HepG2 (cell line): ENCODE measurements around the gene TCFL5. TPM values are rescaled to one million over a fixed set of nuclear protein-coding genes. Genes with fewer than 3 reads are reported as not detected.

Experiments used
- CHD2 ChIP-seq: IDR thresholded peaks from 2 replicates; pipeline ENCODE4 v1.6.1; 2011; ENCODE audit warnings: low read depth, low read length, improper control_type of control experiment
- ESRRA ChIP-seq: sonication (generic); formaldehyde crosslinking; IDR thresholded peaks from 2 replicates; pipeline ENCODE4 v1.5.1; 2020; ENCODE audit warnings: mild to moderate bottlenecking, low read depth, missing genetic modification reagents
- FOXM1 ChIP-seq: sonication (generic); formaldehyde crosslinking; IDR thresholded peaks from 2 replicates; pipeline ENCODE4 v1.5.0; 2020; ENCODE audit warnings: missing genetic modification reagents
- HDAC6 ChIP-seq: fragments of 200-600 bp; sonication (generic); IDR thresholded peaks from 2 replicates; pipeline ENCODE4 v1.7.0; 2017; ENCODE audit warnings: mild to moderate bottlenecking, antibody characterized with exemption, low read length, low read depth
- KAT8 ChIP-seq: IDR thresholded peaks from 2 replicates; pipeline ENCODE4 v1.6.1; 2016; ENCODE audit warnings: missing genetic modification reagents, missing compliant biosample characterization
- PRPF4 ChIP-seq: fragments of 200-400 bp; formaldehyde crosslinking; IDR thresholded peaks from 2 replicates; pipeline ENCODE4 v1.6.1; 2016; ENCODE audit warnings: low read length, low read depth; ENCODE audit not compliant: poor library complexity, severe bottlenecking
- REL ChIP-seq: sonication (generic); formaldehyde crosslinking; conservative IDR thresholded peaks from 2 replicates; pipeline ENCODE4 v1.8.0; 2022; ENCODE audit warnings: mild to moderate bottlenecking, missing genetic modification reagents, moderate library complexity
- SAFB2 ChIP-seq: sonication (generic); formaldehyde crosslinking; IDR thresholded peaks from 2 replicates; pipeline ENCODE4 v1.5.1; 2020; ENCODE audit warnings: missing genetic modification reagents, low read depth, mild to moderate bottlenecking, borderline replicate concordance
- SIN3B ChIP-seq: fragments of 150-350 bp; IDR thresholded peaks from 2 replicates; pipeline ENCODE4 v1.6.1; 2014; ENCODE audit warnings: low read length
- SMAD9 ChIP-seq: sonication (generic); formaldehyde crosslinking; IDR thresholded peaks from 2 replicates; pipeline ENCODE4 v1.5.1; 2020; ENCODE audit warnings: mild to moderate bottlenecking, missing genetic modification reagents
- SP4 ChIP-seq: sonication (generic); formaldehyde crosslinking; IDR thresholded peaks from 2 replicates; pipeline ENCODE4 v1.8.1; 2023; ENCODE audit warnings: mild to moderate bottlenecking, missing genetic modification reagents
- SPEN ChIP-seq: sonication (generic); formaldehyde crosslinking; IDR thresholded peaks from 2 replicates; pipeline ENCODE4 v1.5.1; 2020; ENCODE audit warnings: low read depth, mild to moderate bottlenecking, missing genetic modification reagents
- TBP ChIP-seq: sonication (generic); formaldehyde crosslinking; IDR thresholded peaks from 2 replicates; pipeline ENCODE4 v1.5.0; 2020; ENCODE audit warnings: missing genetic modification reagents
- ZNF292 ChIP-seq: sonication (generic); formaldehyde crosslinking; IDR thresholded peaks from 2 replicates; pipeline ENCODE4 v1.8.1; 2022; ENCODE audit warnings: mild to moderate bottlenecking, low read depth, missing genetic modification reagents, borderline replicate concordance
- ZNF644 ChIP-seq: IDR thresholded peaks from 2 replicates; pipeline ENCODE4 v1.6.1; 2016; ENCODE audit warnings: low read depth
- ZNF781 ChIP-seq: sonication (generic); formaldehyde crosslinking; IDR thresholded peaks from 2 replicates; pipeline ENCODE4 v1.5.1; 2020; ENCODE audit warnings: borderline replicate concordance, mild to moderate bottlenecking, missing genetic modification reagents; ENCODE audit errors: not compliant biosample characterization
- polyA plus RNA-seq, 8 experiments: library from polyadenylated mRNA; depleted of rRNA in 3 of 8; stranded (reverse) in 7 of 8; unstranded in 1 of 8; fragments of >200 nt; fragmentation: Illumina TruSeq in 4 of 8; extraction: Trizol in 4 of 8; gene quantifications; 2 replicates each; pipeline versions ENCODE4 v1.2.1 to v1.2.3, GENCODE V29; 2011 to 2016; ENCODE audit warnings: low read depth in 4 of 8, missing spikeins in 1 of 8, mixed read lengths in 1 of 8; ENCODE audit not compliant: insufficient read depth in 1 of 8
- total RNA-seq, 5 experiments: library from RNA; depleted of rRNA; stranded (reverse); fragments of >200 nt; fragmentation: Illumina TruSeq; extraction: Trizol; gene quantifications; 2 replicates each; pipeline ENCODE4 v1.2.3, GENCODE V29; 2016; ENCODE audit warnings: low read depth in 1 of 5
- TF ChIP-seq, protein P1 (sequence below): sonication (generic); formaldehyde crosslinking; IDR thresholded peaks from 2 replicates; pipeline ENCODE4 v1.4.0; 2020; ENCODE audit warnings: missing genetic modification reagents
- TF ChIP-seq, protein P2 (sequence below): sonication (generic); formaldehyde crosslinking; IDR thresholded peaks from 2 replicates; pipeline ENCODE4 v1.5.0; 2020; ENCODE audit warnings: missing genetic modification reagents
- TF ChIP-seq, protein P3 (sequence below): sonication (generic); formaldehyde crosslinking; IDR thresholded peaks from 2 replicates; pipeline ENCODE4 v1.8.0; 2022; ENCODE audit warnings: mild to moderate bottlenecking, missing genetic modification reagents; ENCODE audit not compliant: insufficient replicate concordance
- TF ChIP-seq, protein P4 (sequence below): IDR thresholded peaks from 2 replicates; pipeline ENCODE4 v1.6.1; 2016; ENCODE audit warnings: mild to moderate bottlenecking, missing biosample characterization, missing genetic modification reagents
- TF ChIP-seq, protein P5 (sequence below): sonication (generic); formaldehyde crosslinking; IDR thresholded peaks from 2 replicates; pipeline ENCODE4 v1.4.0; 2020; ENCODE audit warnings: missing genetic modification reagents
- TF ChIP-seq, protein P6 (sequence below): sonication (generic); formaldehyde crosslinking; IDR thresholded peaks from 2 replicates; pipeline ENCODE4 v1.5.0; 2020; ENCODE audit warnings: mild to moderate bottlenecking, missing genetic modification reagents

TCFL5 gene
- total and polyA plus RNA-seq, 2 of the 13 experiments (the other 11 are each of a cell fraction or from before 2014, with no cell fraction given) = 14.8 to 20.0 TPM

DNA sequence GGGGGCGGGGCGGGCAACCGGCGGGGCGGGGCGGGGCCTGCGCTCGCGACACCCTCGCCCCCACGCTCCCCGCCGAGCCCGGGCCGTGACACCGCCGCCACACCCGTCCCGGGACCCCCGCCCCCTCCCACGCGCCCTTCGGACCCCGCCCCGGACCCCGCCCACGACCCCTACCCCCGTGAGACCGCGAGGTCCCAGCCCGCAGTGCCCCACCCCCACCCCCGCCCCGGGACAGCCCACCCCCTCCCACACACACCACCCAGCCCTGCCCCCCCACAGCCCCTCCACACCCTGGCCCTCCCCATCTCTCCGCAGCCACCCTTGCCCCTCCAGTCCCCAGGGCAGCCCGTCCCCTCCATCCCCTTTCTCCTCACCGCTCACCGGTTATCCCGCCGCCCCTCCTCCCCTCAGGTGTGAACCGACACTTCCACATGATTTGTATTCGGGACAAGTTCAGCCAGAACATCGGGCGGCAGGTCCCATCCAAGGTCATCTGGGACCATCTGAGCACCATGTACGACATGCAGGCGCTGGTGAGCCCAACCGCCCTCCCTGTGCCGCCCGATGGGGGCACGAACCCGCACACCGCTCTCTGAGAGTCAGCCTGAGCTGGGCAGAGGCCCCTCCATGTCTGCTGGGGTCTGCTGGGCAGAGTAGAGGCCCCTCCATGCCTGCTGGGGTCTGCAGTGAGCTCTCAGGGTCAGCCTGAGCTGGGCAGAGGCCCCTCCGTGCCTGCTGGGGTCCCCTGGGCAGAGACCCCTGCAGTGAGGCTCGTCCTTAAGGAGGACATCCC is 64.7 kb downstream of the TCFL5 start (continued):
- TF ChIP-seq KAT8 (CRISPR knock-in tag) (no peak), SAFB2 (no peak; the same call in 1 of the 2 replicates), ZNF292 (no peak), SMAD9 (no peak), ESRRA (no peak), FOXM1 (CRISPR knock-in tag) (no peak), ZNF644 (no peak), SPEN (CRISPR knock-in tag) (no peak; the same call in 1 of the 2 replicates), SIN3B (no peak), SP4 (CRISPR knock-in tag) (no peak), ZNF781 (CRISPR knock-in tag) (no peak), TBP (CRISPR knock-in tag) (no peak), PRPF4 (peak; percentile 32), CHD2 (no peak), HDAC6 (no peak), REL (CRISPR knock-in tag) (no peak)
- TF ChIP-seq, protein P1, sequence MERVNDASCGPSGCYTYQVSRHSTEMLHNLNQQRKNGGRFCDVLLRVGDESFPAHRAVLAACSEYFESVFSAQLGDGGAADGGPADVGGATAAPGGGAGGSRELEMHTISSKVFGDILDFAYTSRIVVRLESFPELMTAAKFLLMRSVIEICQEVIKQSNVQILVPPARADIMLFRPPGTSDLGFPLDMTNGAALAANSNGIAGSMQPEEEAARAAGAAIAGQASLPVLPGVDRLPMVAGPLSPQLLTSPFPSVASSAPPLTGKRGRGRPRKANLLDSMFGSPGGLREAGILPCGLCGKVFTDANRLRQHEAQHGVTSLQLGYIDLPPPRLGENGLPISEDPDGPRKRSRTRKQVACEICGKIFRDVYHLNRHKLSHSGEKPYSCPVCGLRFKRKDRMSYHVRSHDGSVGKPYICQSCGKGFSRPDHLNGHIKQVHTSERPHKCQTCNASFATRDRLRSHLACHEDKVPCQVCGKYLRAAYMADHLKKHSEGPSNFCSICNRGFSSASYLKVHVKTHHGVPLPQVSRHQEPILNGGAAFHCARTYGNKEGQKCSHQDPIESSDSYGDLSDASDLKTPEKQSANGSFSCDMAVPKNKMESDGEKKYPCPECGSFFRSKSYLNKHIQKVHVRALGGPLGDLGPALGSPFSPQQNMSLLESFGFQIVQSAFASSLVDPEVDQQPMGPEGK (CRISPR knock-in tag) = 0 out of 2 replicates have a peak, but pooled peaks have one; percentile 3
- TF ChIP-seq, protein P2, sequence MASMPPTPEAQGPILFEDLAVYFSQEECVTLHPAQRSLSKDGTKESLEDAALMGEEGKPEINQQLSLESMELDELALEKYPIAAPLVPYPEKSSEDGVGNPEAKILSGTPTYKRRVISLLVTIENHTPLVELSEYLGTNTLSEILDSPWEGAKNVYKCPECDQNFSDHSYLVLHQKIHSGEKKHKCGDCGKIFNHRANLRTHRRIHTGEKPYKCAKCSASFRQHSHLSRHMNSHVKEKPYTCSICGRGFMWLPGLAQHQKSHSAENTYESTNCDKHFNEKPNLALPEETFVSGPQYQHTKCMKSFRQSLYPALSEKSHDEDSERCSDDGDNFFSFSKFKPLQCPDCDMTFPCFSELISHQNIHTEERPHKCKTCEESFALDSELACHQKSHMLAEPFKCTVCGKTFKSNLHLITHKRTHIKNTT (CRISPR knock-in tag) = no peak
- TF ChIP-seq, protein P3, sequence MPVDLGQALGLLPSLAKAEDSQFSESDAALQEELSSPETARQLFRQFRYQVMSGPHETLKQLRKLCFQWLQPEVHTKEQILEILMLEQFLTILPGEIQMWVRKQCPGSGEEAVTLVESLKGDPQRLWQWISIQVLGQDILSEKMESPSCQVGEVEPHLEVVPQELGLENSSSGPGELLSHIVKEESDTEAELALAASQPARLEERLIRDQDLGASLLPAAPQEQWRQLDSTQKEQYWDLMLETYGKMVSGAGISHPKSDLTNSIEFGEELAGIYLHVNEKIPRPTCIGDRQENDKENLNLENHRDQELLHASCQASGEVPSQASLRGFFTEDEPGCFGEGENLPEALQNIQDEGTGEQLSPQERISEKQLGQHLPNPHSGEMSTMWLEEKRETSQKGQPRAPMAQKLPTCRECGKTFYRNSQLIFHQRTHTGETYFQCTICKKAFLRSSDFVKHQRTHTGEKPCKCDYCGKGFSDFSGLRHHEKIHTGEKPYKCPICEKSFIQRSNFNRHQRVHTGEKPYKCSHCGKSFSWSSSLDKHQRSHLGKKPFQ (CRISPR knock-in tag) = no peak
- TF ChIP-seq, protein P4, sequence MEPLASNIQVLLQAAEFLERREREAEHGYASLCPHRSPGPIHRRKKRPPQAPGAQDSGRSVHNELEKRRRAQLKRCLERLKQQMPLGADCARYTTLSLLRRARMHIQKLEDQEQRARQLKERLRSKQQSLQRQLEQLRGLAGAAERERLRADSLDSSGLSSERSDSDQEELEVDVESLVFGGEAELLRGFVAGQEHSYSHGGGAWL = no peak
- TF ChIP-seq, protein P5, sequence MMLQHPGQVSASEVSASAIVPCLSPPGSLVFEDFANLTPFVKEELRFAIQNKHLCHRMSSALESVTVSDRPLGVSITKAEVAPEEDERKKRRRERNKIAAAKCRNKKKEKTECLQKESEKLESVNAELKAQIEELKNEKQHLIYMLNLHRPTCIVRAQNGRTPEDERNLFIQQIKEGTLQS (CRISPR knock-in tag) = 0 out of 2 replicates have a peak, but pooled peaks have one; percentile 27
- TF ChIP-seq, protein P6, sequence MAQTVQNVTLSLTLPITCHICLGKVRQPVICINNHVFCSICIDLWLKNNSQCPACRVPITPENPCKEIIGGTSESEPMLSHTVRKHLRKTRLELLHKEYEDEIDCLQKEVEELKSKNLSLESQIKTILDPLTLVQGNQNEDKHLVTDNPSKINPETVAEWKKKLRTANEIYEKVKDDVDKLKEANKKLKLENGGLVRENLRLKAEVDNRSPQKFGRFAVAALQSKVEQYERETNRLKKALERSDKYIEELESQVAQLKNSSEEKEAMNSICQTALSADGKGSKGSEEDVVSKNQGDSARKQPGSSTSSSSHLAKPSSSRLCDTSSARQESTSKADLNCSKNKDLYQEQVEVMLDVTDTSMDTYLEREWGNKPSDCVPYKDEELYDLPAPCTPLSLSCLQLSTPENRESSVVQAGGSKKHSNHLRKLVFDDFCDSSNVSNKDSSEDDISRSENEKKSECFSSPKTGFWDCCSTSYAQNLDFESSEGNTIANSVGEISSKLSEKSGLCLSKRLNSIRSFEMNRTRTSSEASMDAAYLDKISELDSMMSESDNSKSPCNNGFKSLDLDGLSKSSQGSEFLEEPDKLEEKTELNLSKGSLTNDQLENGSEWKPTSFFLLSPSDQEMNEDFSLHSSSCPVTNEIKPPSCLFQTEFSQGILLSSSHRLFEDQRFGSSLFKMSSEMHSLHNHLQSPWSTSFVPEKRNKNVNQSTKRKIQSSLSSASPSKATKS (CRISPR knock-in tag) = no peak
